Lung (tissue), 12 donors: ENCODE data around the gene LY6G5B. TPM values are rescaled to one million over a fixed set of nuclear protein-coding genes. Genes with fewer than 3 reads are reported as not detected.

Experiments used
- ATAC-seq: fragments of 200-7000 bp; cut with Tn5 transposase; one replicate; pipeline ENCODE4 v1.9.1; 2020; ENCODE audit warnings: moderate number of reproducible peaks; ENCODE audit not compliant: insufficient read depth, low FRiP score
- DNase-seq, 3 donors: peaks; one replicate each; pipeline ENCODE4 v3.0.0-alpha.2; 2013 to 2017
- H3K27ac ChIP-seq, 2 donors: one replicate each; pipeline ENCODE4 v1.5.1; 2013; ENCODE audit warnings: mild to moderate bottlenecking in 2 of 2, moderate library complexity in 2 of 2, control low read depth in 1 of 2, inconsistent platforms in 1 of 2, low read depth in 1 of 2, low read length in 1 of 2
- H3K27me3 ChIP-seq, 3 donors: one replicate each; pipeline ENCODE4 v1.5.1; 2013; ENCODE audit warnings: low read length in 2 of 3; ENCODE audit not compliant: control insufficient read depth in 3 of 3, insufficient read depth in 3 of 3
- H3K36me3 ChIP-seq, 4 donors: one replicate each; pipeline ENCODE4 v1.5.1; 2013; ENCODE audit warnings: low read length in 4 of 4, mild to moderate bottlenecking in 1 of 4, moderate library complexity in 1 of 4; ENCODE audit not compliant: control insufficient read depth in 4 of 4, insufficient read depth in 4 of 4
- H3K4me1 ChIP-seq, 5 donors: one replicate each; pipeline ENCODE4 v1.5.1; 2013; ENCODE audit warnings: low read length in 5 of 5, mild to moderate bottlenecking in 2 of 5, moderate library complexity in 1 of 5; ENCODE audit not compliant: control insufficient read depth in 5 of 5, insufficient read depth in 5 of 5
- H3K4me3 ChIP-seq: one replicate; pipeline ENCODE4 v1.5.1; 2013; ENCODE audit warnings: mild to moderate bottlenecking, control low read depth, moderate library complexity
- H3K9ac ChIP-seq, 2 donors: one replicate each; pipeline ENCODE4 v1.5.1; 2013; ENCODE audit warnings: low read length in 2 of 2, control low read depth in 1 of 2; ENCODE audit not compliant: insufficient read depth in 1 of 2
- H3K9me3 ChIP-seq, 4 donors: one replicate each; pipeline ENCODE4 v1.5.1; 2013; ENCODE audit warnings: low read length in 3 of 4, mild to moderate bottlenecking in 1 of 4, moderate library complexity in 1 of 4; ENCODE audit not compliant: control insufficient read depth in 4 of 4, insufficient read depth in 3 of 4
- CTCF ChIP-seq: IDR thresholded peaks from 2 replicates; pipeline ENCODE4 v1.5.1; 2012; ENCODE audit warnings: mild to moderate bottlenecking; ENCODE audit errors: control extremely low read depth, extremely low read depth
- WGBS, 2 donors: extraction: QIAGEN DNeasy Blood & Tissue Kit; methylation state at CpG; one replicate each; pipeline ENCODE4 v1.1.7; 2013; 5-methylcytosine and 5-hydroxymethylcytosine counted together
- polyA plus RNA-seq, 2 donors: library from polyadenylated mRNA; stranded (reverse); fragments of 200-250 nt; gene quantifications; one replicate each; pipeline ENCODE4 v1.2.1, GENCODE V29; 2013
- total RNA-seq, 2 donors: library from RNA; depleted of rRNA in 1 of 2; stranded (reverse); fragments of >200 nt in 1 of 2; gene quantifications; one replicate each; pipeline ENCODE4 v1.2.1, GENCODE V29; 2014 to 2021
- donor health status: control.
- donor health status: control.
- donor health status: Bipolar disorder and iron deficiency.
- donor health status: healthy.
- donor health status: DM: yes; HTN: yes; CAD: no.

LY6G5B gene
- total and polyA plus RNA-seq, 4 donors: 5.7 to 13.7 (median 8.2) TPM

GRCh38 chr6:31659649-31660380 lies 10.0 kb upstream of the LY6G5B start:
- ATAC-seq (peak; percentile 37), DNase-seq (peak in 2 of 3 donors; percentile 28 to 47)
- TF ChIP-seq CTCF: no peak
- Histone ChIP-seq H3K9ac (peak overlapping the region; percentile 82 to 85), H3K4me1 (peaks cover 7 to 50% (median 11%) of the 10 kb centered on the region in 5 donors), H3K27me3 (no peaks in the 10 kb centered on the region), H3K9me3 (no peaks in the 10 kb centered on the region), H3K36me3 (peaks cover 3 to 29% (median 7%) of the 10 kb centered on the region in 4 donors), H3K4me3 (peak overlapping the region; percentile 79), H3K27ac (peak overlapping the region; percentile 85 to 95)
- WGBS, 2 donors: 18 to 23% methylated on average over 13 of the region's 13 CpGs

- 0% methylated on average over 44 to 52 of the region's 52 CpGs for WGBS, 2 donors
- ATAC-seq (peak; percentile 84), DNase-seq (peak; percentile 90 to 94 (median 90))
- Histone ChIP-seq H3K4me3 (peak within 1 kb of the TSS; percentile 79), H3K9me3 (no peaks in the 10 kb centered on the region), H3K27ac (peak within 1 kb of the TSS; percentile 85 to 95), H3K4me1 (peaks cover 7 to 50% (median 11%) of the 10 kb centered on the region in 5 donors), H3K36me3 (peaks cover 3 to 29% (median 7%) of the 10 kb centered on the region in 4 donors), H3K9ac (peak within 1 kb of the TSS; percentile 82 to 85), H3K27me3 (no peaks in the 10 kb centered on the region)
- TF ChIP-seq CTCF: no peak
These were observed 9.2 kb upstream of the LY6G5B start, which contains the start of gene C6orf47 for GRCh38 chr6:31660381-31661261. C6orf47 (minus strand) TSS chr6:31660778; CDS start chr6:31659947, 831 bp downstream.

GRCh38 chr6:31661262-31662123 lies 8.3 kb upstream of the LY6G5B start:
- ATAC-seq (no peak), DNase-seq (no peak)
- Histone ChIP-seq H3K36me3 (peaks cover 3 to 22% (median 7%) of the 10 kb centered on the region in 4 donors), H3K27ac (peak overlapping the region; percentile 85 to 95), H3K9me3 (no peaks in the 10 kb centered on the region), H3K9ac (peak overlapping the region in 1 of 2 donors; percentile 65), H3K27me3 (no peaks in the 10 kb centered on the region), H3K4me1 (peaks cover 7 to 51% (median 11%) of the 10 kb centered on the region in 5 donors), H3K4me3 (no peak overlapping the region)
- 79 to 86% methylated on average over 12 of the region's 12 CpGs for WGBS, 2 donors
- TF ChIP-seq CTCF: no peak
